Activated CD4-positive, alpha-beta T cell treated with anti-CD3 and anti-CD28 coated beads, Interleukin-2, amount 50 U/mL, for 1 hour (primary cell): Measurements from ENCODE around the gene NPC1L1.
"Not testable (repeated sequence)": the region's sequence is repeated elsewhere in the genome, so short reads cannot be mapped to it uniquely, and the experiment has no call there.

Source experiments
- DNase-seq: peaks from one replicate; pipeline ENCODE4 v3.0.0-alpha.2; 2020

The NPC1L1 gene

DNA sequence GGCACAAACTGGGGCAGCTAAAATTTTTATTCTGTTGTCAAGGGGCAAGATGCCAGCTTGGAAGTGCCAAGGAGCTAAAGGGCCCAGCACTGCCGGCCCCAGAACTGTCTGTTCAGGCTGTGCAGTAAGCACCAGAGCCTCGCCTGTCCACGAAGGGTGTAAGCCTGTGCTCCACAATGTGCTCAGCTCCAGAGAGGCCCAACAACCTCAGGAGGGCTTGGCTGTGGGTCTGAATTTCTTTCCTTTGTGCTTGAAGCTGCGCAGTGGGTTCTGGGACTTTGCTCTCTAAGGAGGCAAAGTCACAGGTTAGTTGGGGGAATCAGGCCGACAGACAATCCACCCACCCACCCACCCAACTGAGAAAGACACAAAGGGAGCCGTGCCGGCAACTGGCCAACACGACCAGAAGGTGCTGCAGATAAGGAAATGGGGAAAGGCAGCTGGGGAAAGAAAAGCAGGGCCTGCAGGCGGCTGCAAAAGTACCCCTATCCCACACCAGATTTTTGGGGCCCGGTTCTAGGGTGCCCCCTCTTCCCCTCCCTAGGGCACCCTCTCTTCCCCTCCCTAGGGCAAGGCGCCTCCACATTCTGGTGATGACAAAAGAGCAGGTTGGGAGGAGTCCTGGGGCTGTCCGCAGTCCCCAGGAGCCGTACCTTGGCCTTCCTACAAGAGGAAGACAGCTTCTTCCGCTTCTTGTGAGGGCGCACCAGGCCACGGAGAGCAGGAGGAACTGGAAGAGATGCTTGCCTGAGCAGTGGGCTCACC is 24.8 kb upstream of the NPC1L1 start:
- no peak for DNase-seq

DNA sequence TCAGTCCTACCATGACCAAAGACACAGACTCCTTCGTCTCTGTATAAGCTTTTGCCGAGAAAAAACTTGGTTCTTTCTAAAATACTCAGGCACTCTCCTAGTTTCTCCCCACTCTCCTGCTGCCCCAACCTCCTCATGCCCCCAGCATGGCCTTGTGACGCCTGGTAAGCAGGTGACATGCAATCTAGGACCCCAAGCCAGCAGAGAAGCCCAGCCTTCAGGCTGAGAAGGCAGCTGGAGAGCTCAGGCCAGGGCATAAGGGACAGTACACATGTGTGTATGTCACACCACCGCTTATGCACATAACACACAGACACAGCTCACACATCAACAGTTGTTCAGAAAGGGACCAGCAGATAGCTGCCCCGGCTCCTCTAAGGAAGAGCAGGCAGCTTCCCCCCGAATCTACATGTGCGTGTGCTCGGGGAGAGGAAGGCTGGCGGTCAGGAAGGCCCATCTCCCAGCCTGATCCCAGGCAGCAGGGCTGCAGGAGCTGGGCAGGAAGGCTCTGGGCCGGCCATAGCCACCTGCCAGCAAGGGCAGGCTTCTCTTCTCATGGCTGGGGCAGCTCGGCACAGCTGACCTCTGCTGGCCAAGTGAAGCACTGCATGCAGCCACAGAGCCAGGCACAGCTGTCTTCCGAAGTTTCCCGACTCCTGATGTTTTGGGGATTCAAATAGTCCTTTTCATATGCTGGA is 24.1 kb upstream of the NPC1L1 start:
- DNase-seq: peak; percentile 64

DNA sequence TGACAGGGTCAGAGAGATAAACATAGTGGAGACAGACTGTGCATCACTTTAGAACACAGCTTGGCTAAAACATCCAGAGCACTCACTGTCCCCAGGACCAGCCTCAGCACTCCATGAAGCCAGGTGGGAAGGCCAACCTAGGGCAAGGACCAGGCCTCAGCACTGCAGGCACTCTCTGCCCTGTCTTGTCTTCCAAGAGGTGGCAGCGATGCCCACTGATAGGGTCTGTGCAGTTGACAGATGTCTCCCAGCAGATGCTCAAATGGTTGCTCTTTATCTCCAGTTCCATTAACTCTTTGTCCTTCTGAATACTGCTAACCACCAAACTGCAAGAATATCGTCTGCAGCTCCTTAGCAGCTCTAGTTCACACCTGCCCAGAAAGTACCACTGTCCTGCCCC is 23.5 kb upstream of the NPC1L1 start:
- no peak for DNase-seq

DNA sequence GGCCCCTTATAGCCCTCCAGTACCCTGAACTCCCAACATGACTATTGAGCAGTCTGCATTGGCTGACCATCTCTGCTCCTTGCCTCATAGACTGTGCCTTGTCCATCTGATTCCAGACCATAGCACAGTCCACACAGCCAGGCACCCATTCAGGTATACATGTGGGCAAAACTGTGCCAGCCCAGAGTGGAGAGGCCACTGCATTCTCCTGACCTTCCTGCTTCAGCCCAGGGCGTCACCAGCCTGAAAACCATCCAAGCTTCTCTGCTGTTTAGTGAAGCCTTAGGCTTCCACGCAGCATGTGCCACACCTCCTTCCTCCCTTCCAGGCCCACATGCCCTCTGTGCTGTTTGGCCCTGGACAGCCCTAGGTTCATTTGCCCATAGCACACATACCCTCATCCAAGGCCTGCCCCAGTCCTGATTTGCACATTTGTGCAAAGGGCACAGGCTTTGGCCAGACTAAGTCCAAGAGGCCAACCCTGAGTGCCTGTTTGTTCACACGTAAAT is 22.1 kb upstream of the NPC1L1 start:
- no peak for DNase-seq

DNA sequence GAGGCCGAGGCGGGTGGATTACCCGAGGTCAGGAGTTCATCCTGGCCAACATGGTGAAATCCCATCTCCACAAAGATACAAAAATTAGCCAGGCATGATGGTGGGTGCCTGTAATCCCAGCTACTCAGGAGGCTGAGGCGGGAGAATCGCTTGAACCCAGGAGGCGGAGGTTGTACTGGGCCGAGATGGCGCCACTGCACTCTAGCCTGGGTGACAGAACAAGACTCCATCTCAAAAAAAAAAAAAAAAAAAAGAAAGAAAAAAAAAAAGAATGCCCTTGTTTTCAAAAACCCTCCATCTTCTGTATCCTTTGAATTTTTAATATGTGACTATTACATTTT is 21.5 kb upstream of the NPC1L1 start:
- DNase-seq: not testable (repeated sequence)

DNA sequence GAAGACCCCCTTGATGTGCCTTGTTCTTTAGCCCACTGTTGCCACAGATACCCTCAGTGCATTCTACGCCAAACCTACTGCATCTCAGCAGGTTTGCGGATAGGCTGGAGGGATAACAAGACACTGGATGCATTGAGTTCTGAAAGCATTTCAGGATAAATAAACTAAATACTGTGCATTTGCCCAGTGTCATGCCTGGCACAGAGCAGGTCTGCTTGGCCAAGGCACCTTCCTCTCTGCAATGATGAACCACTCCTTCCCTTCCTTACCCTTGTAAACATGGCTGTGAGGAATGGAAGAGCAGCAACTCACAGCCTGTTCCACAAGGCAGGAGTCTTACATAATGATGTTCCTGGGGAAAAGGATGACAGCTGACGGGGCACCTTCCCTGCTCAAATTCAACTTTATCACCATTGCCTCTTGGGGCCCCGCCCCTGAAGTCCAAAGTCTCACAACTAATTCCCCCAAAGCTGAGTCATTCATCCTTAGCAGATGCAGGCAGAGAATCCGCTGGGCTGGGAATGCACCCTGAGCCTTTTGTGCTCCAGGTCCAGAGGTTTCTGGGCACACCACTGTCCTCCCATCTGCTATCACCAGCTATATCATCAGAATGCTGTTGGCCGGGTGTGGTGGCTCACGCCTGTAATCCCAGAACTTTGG is 21.0 kb upstream of the NPC1L1 start:
- DNase-seq: no peak

DNA sequence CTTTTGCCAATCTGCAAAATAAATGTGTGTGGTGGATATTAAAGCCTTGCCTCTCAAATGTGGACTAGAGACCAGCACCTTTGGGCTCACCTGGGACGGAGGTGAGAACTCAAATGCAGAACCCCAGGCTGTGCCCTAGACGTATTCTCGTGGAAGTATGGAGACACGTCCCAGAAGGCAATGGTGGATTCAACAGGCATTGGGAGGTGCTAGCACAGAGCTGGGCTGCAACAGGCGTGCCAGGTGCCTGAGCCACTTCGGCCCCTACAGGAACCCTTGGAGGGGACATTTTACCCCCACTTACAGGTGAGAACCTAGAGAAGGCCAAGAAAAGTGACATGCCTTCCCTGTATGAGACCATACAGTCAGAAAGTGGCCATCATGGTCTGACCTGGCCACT is 20.4 kb upstream of the NPC1L1 start:
- no peak for DNase-seq

DNA sequence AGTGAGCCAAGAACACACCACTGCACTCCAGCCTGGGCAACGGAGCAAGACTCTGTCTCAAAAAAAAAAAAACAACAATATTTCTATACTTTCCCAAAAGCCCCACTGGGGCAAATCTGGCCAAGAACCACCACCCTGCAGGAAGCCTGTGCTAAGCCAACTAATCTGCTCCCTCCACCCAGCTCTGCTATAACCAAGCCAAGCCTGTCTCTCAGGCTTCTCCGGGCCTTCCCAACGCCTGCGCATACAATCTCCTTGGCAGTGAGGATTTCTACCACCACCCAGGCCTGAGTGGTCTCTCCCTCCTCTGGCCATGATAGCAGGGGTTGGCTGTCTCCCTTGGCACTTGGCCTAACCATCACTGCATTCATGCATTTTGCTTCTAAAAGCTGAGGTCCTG is 18.4 kb upstream of the NPC1L1 start:
- no peak for DNase-seq

DNA sequence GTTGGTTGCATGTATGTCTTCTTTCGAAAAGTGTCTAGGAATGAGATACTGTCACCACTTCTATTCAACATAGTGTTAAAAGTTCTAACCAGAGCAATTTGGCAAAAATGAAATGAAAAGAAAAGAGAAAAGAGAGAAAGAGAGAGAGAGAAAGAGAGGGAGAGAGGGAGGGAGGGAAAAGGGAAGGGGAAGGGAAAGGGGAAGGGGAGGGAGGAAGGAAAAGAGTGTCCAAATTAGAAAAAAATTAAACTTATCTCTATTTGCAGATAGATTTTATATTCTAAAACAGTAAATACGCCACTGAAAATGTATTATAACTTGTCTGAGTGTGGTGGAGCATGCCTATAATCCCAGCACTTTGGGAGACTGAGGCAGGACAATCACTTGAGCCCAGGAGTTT is 16.4 kb upstream of the NPC1L1 start:
- DNase-seq: no peak

DNA sequence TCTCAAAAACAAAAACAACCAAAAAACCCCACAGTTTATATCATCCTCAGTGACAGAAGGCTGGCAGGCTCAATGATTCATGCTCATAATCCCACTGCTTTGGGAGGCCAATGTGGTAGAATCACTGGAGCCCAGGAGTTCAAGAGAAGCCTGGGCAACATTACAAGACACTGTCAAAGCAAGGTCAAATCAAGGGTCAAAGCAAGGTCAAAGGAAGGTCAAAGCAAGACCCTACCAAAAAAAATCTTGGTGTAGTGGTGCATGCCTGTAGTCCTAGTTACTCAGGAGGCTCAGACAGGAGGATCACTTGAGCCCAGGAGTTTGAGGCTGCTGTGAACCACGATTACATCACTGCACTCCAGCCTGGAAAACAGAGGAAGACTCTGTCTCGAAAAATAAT is 14.2 kb upstream of the NPC1L1 start:
- no peak for DNase-seq

DNA sequence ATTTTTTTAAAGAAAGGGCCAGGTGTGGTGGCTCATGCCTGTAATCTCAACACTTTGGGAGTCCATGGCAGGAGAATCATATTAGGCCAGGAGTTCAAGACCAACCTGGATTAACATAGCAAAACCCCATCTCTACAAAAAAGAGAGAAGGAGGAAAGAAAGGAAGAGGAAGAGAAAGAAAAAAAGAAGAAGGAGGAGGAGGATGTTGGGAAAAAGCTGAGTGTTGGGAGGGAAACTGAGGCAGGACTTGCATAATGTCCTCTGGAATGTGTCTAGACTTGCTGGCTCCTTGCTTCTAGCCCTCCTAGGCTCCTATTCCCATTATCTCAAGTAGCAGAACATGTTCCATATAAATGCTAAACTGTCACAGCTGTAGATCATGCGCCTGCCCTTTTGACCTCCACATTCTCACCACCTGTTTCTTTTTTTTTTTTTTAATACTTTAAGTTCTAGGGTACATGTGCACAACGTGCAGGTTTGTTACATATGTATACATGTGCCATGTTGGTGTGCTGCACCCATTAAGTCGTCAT is 11.4 kb upstream of the NPC1L1 start:
- DNase-seq: not testable (repeated sequence)

DNA sequence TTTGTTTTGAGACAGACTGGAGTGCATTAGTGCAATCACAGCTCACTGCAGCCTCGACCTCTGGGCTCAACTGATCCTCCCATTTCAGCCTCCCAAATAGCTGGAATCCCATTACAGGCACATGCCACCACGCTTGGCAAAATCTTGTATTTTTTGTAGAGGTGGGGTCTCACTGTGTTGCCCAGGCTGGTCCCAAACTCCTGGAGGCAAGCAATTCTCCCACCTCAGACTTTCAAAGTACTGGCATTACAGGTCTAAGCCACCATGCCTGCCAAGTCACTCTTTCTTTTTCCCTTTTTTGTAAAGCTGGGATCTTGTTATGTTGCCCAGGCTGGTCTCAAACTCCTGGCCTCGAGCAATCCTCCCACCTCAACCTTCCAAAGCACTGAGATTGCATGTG is 8.3 kb upstream of the NPC1L1 start:
- DNase-seq: no peak

DNA sequence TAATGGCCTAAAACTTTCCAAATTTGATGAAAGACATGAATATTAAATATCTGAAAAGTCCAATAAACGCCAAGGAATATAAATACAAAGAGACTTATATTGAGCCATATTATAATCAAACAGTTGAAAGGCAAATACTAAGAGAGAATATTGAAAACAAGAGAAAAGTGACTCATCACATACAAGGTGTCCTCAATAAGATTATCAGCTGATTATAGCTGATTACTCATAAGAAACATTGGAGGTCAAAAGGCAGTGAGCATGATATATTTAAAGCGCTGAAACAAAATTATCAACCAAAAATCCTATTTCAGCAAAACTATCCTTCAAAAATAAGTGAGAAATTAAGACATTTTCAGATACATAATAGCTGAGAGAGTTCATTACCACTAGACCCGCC is 7.8 kb upstream of the NPC1L1 start:
- DNase-seq: no peak

DNA sequence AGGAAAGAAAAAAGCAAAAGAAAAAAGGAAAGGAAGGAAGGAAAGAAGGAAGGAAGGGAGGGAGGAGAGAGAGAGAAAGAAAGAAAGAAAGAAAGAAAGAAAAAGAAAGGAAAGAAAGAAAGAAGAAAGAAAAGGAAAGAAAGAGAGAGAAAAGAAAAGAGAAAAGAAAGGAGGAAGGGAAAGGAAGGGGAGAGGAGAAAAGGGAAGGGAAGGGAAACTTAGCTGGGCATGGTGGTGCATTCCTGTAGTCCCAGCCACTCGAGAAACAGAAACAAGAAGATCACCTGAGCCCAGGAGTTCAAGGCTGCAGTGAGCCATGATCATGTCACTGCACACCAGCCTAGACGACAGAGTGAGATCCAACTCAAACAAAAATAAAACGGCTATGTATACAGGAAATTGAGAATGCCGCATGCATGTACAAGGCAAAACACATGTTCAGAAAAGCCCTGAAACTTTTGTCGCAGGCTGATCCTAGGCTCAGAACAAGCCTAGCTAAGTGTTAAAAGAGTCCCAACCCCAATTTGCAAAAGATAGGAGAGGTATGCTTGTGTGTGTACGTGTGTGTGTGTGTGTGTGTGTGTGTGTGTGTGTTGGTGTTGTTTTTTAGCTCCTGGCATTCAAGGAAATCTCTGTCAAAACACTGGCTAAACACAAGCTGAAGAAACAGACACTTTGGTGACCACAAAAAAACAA is 6.6 kb upstream of the NPC1L1 start:
- no peak for DNase-seq

DNA sequence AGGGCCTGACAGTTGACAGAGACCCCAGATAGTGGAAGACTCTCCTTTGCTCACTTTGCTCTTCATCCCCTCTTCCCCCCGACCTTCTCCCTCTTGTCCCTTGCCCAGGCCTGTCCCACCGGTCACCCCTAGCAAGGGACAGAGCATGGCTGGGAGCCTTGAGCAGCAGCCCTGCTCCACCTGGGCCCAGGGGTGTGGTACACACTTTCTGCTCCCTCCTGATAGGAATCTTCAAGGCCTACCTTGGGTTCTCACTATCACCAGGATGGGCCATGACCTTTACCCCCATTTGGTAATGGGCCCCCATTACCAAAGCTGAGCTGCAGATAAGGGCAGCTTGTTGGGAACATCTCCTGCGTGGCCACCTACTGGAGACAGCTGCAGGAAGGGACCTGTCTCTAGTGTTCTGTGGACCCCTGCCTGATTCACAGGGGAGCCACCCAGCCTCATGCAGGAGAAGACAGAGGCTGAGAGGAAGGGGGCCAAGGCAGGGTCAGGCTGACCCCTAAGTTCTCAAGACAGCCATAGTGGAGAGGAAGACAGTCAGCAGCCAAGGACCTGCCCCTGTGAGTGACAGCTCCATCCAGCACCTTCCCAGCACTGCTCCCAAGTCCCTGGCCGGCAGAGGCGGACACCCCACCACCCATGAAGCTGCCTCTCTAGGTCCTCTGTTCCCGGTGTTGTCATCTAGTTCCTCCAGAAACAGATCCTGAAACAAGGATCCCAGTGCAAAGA is 913 bp upstream of the NPC1L1 start:
- no peak for DNase-seq

DNA sequence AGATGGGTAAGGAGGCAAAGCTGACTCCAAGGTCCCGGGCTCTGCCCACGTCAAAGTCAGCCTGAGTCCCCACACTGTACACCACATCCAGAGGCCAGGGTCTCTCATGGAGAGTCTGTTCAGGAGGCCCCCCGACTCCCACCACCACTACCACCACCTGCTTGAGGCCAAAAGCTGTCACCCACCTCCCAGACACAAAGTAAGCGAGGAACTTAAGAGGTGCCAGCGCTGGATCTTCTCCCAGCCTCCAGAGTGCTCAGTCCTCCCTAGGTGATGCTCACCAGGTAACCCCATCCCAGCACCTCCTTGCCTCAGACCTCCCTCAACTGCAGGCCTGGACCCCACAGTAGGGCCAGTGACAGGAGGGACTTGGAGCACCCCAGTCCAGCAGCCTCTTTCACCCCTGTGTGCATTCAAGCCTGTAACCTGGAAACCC is 520 bp downstream of the NPC1L1 start:
- DNase-seq: no peak

DNA sequence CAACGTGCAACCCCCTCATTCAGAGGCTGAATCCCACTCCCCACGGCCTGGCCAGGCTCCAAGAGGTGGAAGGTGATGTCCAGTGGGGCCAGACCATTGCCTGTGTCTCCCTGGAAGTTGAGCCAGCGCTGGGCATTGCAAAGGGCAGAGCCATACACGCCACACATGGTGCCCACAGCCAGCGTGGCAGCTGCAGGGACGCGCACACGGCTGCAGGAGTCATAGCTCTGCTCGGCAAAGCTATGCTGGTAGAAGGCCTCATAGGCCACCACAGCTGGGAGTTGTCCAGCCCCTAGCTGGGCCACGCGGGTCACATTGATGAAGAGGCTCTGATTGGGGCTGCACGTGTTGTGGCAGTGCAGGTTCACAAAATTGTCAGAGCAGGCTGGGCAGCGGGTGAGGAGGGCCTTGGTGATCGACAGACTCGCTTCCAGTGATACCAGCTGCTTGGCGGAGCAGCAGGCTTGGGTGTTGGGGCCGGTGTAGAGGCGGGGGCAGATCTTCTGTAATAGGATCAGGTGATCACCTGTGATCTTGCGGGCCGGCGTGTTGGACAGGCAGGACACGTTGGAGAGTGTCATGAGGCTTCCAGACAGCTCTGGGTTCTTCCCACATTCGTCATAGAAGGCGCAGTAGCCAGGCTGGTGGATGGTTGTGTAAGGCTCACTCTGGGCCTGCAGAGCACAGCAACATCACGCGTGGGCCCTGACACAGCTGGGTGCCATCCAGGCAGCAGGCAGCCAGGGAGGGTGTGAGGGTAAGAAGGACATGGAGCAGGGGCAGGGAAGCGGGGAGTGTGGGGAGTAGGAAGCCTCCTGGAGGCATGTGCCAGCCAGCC is 1.2 kb downstream of the NPC1L1 start:
- DNase-seq: no peak

DNA sequence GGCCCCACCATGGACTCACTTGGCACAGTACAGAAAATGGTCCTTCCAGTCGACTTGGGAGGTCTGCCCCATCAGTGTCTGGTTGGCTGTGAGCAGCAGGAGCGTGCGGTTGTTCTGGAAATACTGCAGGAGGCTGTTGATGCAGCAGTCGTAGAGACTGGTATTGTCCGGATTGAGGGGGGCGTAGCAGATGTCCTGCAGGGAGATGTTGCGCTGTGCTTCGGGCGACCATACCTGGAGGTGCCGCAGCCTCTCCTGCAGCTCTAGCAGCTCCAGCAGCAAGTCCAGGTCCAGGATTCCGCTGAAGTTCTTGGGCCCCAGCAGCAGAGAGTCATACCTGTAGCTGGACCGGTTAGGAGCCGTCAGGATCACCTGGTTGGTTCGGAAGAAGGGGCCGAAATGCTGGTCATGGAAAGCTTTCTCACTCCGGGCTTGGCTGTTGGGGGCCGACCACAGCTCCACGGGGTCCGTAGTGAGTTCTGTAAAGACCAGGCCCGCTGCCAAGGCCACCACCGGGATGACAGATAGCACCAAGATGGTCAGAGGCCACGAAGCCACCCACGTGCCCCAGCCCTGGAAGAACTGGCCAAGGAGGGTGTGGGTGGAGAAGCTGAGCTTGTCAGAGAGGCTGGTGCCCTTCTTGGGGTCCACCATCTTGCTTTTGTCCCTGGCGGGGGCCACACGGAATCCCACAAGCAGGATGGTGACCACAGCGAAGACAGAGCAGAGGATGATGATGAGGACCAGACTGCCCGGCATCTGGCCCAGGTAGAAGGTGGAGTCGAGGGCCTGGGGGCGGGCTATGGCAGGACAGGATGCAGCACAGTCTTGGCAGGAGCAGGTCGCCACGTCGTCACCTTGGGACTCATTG is 2.1 kb downstream of the NPC1L1 start:
- no peak for DNase-seq

DNA sequence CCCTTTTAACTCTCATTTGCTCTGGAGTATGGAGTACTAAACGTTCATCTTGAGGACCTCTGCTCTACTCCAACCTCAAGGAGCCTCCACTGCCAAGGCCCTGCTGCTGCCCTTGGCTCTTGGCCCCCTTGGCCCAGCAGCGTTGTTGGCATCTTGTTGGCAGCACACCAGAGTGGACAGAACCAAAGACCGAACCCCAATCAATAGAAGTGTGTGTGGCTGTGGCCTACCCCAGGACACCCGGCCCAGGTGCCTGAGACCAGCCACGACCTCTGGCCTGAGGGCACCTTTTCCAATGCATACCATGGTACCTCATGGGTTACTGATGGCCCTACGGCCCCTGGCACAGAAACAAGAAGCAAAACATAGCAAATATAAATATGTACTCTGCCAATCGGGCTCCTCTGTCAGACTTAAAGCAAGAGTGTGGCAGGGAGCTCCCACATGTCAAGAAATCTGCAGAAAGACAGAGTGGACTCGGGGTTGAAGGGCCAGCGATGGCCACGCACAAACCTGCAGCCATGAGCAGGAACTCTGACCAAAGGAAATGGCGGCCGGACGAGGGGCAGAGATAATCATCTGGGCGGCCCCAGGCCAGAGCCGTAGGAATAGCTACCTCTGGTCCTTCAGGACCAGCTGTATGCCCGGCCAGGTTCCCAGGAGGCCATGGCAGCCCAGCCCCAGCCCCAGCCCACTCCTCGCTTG is 2.9 kb downstream of the NPC1L1 start:
- DNase-seq: no peak

DNA sequence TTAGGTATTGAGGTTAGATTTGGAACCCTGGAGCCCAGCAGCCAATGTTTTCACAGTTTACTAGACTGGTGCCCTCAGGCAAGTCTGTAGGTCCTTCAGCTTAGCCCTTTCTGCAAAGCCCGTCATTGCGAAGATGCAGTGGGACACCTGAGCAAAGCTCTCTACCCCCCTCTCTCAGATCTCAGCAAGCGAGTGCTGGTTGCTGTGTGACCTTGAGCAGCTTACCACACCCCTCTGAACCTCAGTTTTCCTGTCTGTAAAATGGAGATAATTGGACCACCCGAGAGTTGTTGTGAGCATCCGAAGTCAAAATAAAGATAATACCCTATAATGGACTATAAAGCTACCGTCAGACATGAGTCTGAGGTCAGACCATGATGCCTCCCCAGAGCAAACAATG is 3.7 kb downstream of the NPC1L1 start:
- DNase-seq: no peak
